Stimulated activated CD8-positive, alpha-beta memory T cell treated with anti-CD3 and anti-CD28 coated beads, Interleukin-15, amount 100 ng/mL, for 48 hours (primary cell): ENCODE measurements around the gene ENO3.

ENCODE experiments used
- DNase-seq, 2 donors: peaks; one replicate each; pipeline ENCODE4 v3.0.0-alpha.2; 2020; ENCODE audit warnings: low read depth in 2 of 2

ENO3 gene

GRCh38 chr17:4973256-4974114 lies 22.6 kb downstream of the ENO3 start:
- DNase-seq, result no peak

- DNase-seq, result no peak
These were observed 23.3 kb downstream of the ENO3 start for GRCh38 chr17:4974115-4974670.

GRCh38 chr17:4978726-4979125 lies 27.8 kb downstream of the ENO3 start:
- no peak for DNase-seq

- no peak for DNase-seq
These were observed 29.8 kb downstream of the ENO3 start for GRCh38 chr17:4980644-4981216.

GRCh38 chr17:4982305-4982704 lies 31.4 kb downstream of the ENO3 start:
- DNase-seq, result no peak

GRCh38 chr17:4986403-4986802 lies 35.5 kb downstream of the ENO3 start:
- no peak for DNase-seq

GRCh38 chr17:4986951-4987766 lies 36.2 kb downstream of the ENO3 start, which contains the start of gene CAMTA2:
CAMTA2 (minus strand) TSS chr17:4987675; CDS start chr17:4986222, 1,453 bp downstream.
- DNase-seq, result peak; percentile 79 to 83

- no peak for DNase-seq
These were observed 37.0 kb downstream of the ENO3 start for GRCh38 chr17:4987767-4988567.

- no peak for DNase-seq
These were observed 43.2 kb downstream of the ENO3 start for GRCh38 chr17:4994081-4994595.

GRCh38 chr17:4997302-4998026 lies 46.5 kb downstream of the ENO3 start, which contains the start of the genes INCA1 and KIF1C:
INCA1 (minus strand) TSS chr17:4997522; CDS start chr17:4994437, 3,085 bp downstream.
KIF1C (plus strand) TSS chr17:4997950; CDS start chr17:5000247, 2,297 bp downstream.
- peak; percentile 81 for DNase-seq

- no peak for DNase-seq
These were observed 47.3 kb downstream of the ENO3 start for GRCh38 chr17:4998027-4998731.

GRCh38 chr17:4998732-4999429 lies 48.0 kb downstream of the ENO3 start:
- no peak for DNase-seq

- no peak for DNase-seq
These were observed 48.6 kb downstream of the ENO3 start for GRCh38 chr17:4999430-5000093.

GRCh38 chr17:5000237-5000639 lies 49.3 kb downstream of the ENO3 start:
- DNase-seq, result no peak

GRCh38 chr17:5002121-5002788 lies 51.3 kb downstream of the ENO3 start:
- DNase-seq, result no peak

- no peak for DNase-seq
These were observed 52.4 kb downstream of the ENO3 start for GRCh38 chr17:5003214-5003867.
